Astrocyte (in vitro differentiated cells and primary cell): ENCODE results near the gene SCUBE3.
A peak's percentile ranks its signal among the peaks of the same experiment; 100 is the strongest.

Source experiments
- CTCF ChIP-seq: IDR thresholded peaks from 2 replicates; pipeline ENCODE4 v1.5.1; 2011; ENCODE audit warnings: low read depth, mild to moderate bottlenecking, inconsistent platforms, low read length, moderate library complexity; ENCODE audit not compliant: insufficient read depth
- EZH2 ChIP-seq: IDR thresholded peaks from 2 replicates; pipeline ENCODE4 v1.6.1; 2012; ENCODE audit warnings: mild to moderate bottlenecking, low read length, inconsistent platforms; ENCODE audit not compliant: insufficient read depth

DNA sequence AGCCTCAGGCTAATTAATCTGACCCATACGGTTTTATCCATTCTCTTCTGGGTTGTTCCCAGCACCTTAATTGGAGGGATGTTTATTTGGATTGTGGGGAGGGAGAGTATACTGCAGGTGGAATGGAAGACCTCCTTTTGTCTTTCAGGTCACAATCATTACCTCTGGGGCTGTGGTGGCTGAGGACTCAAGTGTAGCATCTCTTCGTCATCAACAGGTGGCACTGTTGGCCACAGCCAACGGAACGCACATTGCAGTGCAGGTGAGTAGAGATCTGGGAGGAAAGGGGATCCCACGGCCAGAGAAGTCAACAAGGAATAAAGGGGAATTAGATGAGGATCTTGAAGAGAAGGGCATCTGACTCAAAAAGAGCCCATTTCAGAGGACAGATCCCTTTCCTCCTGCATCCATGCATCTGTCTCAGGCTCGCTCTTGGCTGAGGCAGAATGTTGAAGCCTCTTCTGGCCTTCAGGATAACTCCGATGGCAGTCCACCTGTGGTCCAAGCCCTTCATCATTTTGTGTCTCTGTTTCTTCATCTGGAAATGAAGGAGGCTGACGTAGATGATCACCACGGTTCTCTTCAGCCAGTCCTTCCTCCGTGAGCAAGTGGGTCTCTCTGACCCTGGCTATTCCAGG lies 80.7 kb downstream of the SCUBE3 start:
- peak; percentile 68 for TF ChIP-seq CTCF
- TF ChIP-seq EZH2: no peak
